GM21717 (cell line): Measurements from ENCODE around the gene SDK1.
"Not testable (repeated sequence)": the region's sequence is repeated elsewhere in the genome, so short reads cannot be mapped to it uniquely, and the experiment has no call there.

Source experiments
- ATAC-seq: cut with Tn5 transposase; IDR thresholded peaks from one replicate; pipeline ENCODE4 v1.9.1; 2021; ENCODE audit warnings: mild to moderate bottlenecking, moderate library complexity; ENCODE audit not compliant: unreplicated experiment

Gene SDK1

GRCh38 chr7:3575753-3576531 is 274.9 kb downstream of the SDK1 start:
- ATAC-seq, result no peak

GRCh38 chr7:3578399-3578798 is 277.3 kb downstream of the SDK1 start:
- no peak for ATAC-seq

DNA sequence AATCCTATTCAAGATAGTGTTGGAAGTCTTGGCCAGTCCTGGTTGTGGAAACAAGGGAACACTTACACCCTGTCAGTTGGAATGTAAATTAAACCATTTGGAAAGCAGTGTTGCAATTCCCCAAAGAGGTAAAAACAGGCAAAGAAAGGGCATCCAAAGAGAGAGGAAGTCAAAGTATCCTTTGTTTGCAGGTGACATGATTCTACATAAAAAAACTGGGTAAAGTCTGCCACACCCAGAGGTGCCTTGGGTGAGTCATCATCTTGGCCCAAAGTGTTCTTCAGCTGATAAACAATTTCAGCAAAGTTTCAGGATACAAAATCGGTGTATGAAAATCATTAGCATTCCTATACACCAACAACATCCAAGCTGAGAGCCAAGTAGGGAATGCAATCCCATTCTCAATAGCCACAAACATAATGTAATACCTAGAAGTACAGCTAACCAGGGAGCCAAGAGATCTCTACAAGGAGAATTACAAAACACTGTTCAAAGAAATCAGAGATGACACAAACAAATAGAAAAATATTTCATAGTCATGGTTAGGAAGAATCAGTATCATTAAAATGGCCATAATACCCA is 278.7 kb downstream of the SDK1 start:
- ATAC-seq, result no peak

- not testable (repeated sequence) for ATAC-seq
These were observed 281.1 kb downstream of the SDK1 start for GRCh38 chr7:3582145-3582544.

- ATAC-seq, result no peak
These were observed 284.8 kb downstream of the SDK1 start for GRCh38 chr7:3585826-3586225.

- ATAC-seq, result no peak
These were observed 287.3 kb downstream of the SDK1 start for GRCh38 chr7:3588341-3588740.

DNA sequence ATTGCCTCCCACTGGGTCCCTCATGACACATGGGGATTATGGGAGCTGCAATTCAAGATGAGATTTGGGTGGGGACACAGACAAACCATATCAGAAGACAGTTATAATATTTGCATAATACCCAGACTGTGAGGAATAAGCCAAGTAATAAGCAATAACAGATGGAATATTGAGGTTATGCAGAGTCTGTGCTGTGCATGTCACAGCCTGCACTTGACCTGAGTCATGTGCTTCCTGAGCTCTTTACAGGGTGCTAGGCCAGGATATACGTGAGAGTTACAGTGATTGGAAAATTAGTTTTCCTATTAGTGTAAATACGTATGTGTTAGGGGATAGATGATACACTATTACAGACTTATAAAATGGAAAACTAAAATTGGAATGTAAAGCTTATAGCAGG is 288.7 kb downstream of the SDK1 start:
- no peak for ATAC-seq

DNA sequence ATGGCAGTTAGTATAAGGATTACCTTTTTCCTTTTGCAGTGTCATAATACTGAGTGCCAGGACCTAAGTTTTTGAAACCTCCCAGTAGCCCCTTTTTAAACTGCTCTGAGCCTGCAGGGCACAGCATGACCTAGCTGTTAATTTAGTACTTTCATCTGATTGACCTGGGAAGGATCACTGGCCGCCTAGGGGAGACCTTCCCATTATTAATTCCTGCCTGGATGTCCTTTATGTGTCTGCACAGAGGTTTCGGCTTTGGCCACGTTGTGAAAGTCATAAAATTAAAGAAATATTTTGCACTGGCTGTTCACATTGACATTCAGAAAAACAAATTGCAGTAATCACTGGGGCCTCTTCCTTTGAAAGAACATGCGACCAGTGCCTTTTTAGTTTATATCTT is 290.2 kb downstream of the SDK1 start:
- ATAC-seq, result no peak

GRCh38 chr7:3591944-3592343 is 290.9 kb downstream of the SDK1 start:
- no peak for ATAC-seq

- no peak for ATAC-seq
These were observed 291.5 kb downstream of the SDK1 start for GRCh38 chr7:3592401-3593134.

- ATAC-seq, result no peak
These were observed 293.8 kb downstream of the SDK1 start for GRCh38 chr7:3594901-3595300.

GRCh38 chr7:3598854-3599253 is 297.8 kb downstream of the SDK1 start:
- ATAC-seq, result no peak

DNA sequence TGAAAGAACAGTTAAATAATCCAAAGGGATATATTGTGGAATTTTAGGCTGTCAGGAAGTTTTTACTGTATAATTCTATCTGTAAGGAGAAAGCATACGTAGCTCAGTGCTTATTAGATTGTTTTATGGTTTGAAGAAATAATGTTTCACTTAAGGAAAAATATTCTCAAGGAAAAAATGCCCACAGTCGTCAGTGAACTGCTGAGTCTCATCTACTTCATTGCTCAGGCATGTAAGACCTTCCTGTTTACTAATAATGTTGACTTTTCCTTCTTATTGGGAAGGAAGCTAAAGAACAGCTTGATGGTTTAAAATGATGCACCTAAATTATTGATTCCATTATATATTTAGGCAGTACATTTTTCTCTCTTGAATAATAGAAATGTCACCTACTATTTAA is 304.2 kb downstream of the SDK1 start:
- no peak for ATAC-seq

GRCh38 chr7:3606436-3606835 is 305.4 kb downstream of the SDK1 start:
- ATAC-seq, result no peak

- no peak for ATAC-seq
These were observed 306.8 kb downstream of the SDK1 start for GRCh38 chr7:3607847-3608246.

GRCh38 chr7:3616306-3616705 is 315.3 kb downstream of the SDK1 start:
- no peak for ATAC-seq

- ATAC-seq, result no peak
These were observed 329.0 kb downstream of the SDK1 start for GRCh38 chr7:3630081-3630480.

DNA sequence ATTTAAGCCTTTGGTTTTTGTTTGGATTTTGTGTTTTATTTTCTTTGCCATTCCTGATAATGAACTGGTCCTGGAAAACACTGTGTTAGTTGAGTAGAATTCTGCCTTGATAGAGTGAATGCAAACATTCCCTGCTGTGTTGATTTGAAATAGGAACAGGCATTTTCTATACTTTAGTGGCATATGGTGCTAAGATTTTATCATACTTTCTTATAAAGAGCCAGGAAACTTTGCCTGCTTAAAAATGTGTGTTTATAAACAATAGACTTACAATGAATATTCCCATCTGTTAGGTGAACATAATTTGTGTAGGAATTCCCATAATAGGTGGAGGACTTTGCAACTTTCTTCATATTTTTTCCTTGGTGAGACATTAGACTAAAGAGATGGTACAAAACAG is 333.3 kb downstream of the SDK1 start:
- ATAC-seq, result no peak

DNA sequence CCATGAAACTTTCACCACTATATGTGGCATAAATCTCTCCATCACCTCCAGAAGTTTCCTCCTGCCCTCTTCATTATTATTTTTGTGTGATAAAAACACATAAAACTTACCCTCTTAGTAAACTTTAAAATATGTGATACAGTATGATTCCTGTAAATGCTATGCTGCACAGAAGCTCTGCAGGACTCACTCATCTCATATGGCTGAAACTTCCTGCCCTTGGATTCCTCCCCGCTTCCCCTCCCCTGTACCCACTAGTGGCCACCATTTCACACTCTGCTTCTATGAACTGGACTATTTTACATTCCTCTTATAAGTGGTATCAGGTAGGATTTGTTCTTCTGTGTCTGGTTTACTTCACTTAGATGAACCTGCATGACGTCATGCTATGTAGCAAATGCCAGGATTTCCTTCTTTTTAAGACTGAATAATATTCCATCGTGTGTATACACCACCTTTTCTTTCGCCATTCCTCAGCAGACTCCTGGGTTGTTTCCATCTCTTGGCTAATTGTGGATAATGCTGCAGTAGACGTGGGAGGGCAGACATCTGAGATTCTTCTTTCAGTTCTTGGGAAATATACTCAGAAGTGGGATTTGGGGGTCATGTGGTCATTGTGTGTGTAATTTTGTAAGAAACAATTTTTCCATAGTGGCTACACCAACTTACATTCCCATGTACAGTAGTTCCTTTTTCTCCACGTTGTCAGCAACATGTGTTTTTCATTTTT is 335.2 kb downstream of the SDK1 start:
- no peak for ATAC-seq

- ATAC-seq, result no peak
These were observed 338.2 kb downstream of the SDK1 start for GRCh38 chr7:3639253-3639652.

DNA sequence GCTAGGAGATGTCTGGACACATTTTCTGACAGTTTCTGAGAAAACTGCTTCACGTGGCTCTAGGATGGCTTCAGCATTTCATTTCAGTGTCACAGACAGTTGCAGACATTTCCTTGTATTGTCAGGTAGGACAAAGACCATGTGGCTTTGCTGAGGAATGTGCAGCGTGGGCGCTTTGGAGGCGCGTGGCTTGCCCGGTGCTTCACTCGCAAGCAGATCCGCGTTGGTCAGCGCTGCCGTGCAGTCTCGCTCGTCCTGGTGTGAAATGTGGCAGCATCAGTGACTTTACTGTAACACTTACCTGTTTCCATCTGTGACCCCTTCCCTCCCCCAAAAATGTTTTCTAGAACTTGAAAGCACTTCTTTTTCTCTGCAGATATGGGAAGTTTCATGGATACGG is 340.5 kb downstream of the SDK1 start:
- ATAC-seq, result no peak
